Endothelial cell of umbilical vein (primary cell): ENCODE results near the gene HOXC5. TPM values are rescaled to one million over a fixed set of nuclear protein-coding genes. Genes with fewer than 3 reads are reported as not detected.

Experiments used
- BruUV-seq: library from RNA; stranded (reverse); fragments of 400-500 nt; replicated peaks from 2 replicates; lab custom pipeline; 2021; lab: Mats Ljungman, UMichigan
- CTCF ChIA-PET: fragments of 300-600, 350-600 bp; sonication (Branson Sonifier 250); formaldehyde crosslinking; loops from one replicate; lab custom pipeline; 2021; ENCODE audit warnings: antibody characterized with exemption, inconsistent platforms; lab: Charles Lee
- POLR2A ChIA-PET: fragments of 300-600, 350-600 bp; sonication (Branson Sonifier 250); formaldehyde crosslinking; loops from one replicate; lab custom pipeline; 2021; ENCODE audit warnings: antibody characterized with exemption, inconsistent platforms; lab: Charles Lee
- DNase-seq: peaks from one replicate; pipeline ENCODE4 v3.0.0-alpha.2; 2011; ENCODE audit warnings: low read depth, low spot score
- FAIRE-seq: peaks from 2 replicates; lab custom pipeline; 2011; peaks lifted over from hg19 to GRCh38; lab: Jason Lieb, UNC
- H2AFZ ChIP-seq: 2 replicates; pipeline ENCODE4 v1.6.0; 2012; ENCODE audit warnings: low read depth, low read length, control low read depth, inconsistent platforms
- H3K27ac ChIP-seq: 2 replicates; pipeline ENCODE4 v1.5.1; 2011; ENCODE audit warnings: low read depth, mild to moderate bottlenecking, control low read depth, low read length, moderate library complexity; ENCODE audit not compliant: insufficient read depth
- H3K27me3 ChIP-seq, 2 experiments: 2 replicates each; pipeline versions ENCODE4 v1.6.0 to v1.6.1; 2011; ENCODE audit warnings: low read length in 2 of 2, mixed read lengths in 1 of 2; ENCODE audit not compliant: control insufficient read depth in 2 of 2, insufficient read depth in 2 of 2
- H3K36me3 ChIP-seq, 2 experiments: 2 replicates in 1 of 2; 3 replicates in 1 of 2; pipeline ENCODE4 v1.5.1; 2011; ENCODE audit warnings: low read length in 2 of 2, mild to moderate bottlenecking in 1 of 2, moderate library complexity in 1 of 2; ENCODE audit not compliant: control insufficient read depth in 2 of 2, insufficient read depth in 2 of 2; ENCODE audit errors: extremely low read depth in 1 of 2
- H3K4me1 ChIP-seq: 3 replicates; pipeline ENCODE4 v1.5.1; 2011; ENCODE audit warnings: mild to moderate bottlenecking, low read length; ENCODE audit not compliant: control insufficient read depth, insufficient read depth; ENCODE audit errors: extremely low read depth
- H3K4me2 ChIP-seq: 2 replicates; pipeline ENCODE4 v1.6.1; 2011; ENCODE audit warnings: low read length, control low read depth, mixed read lengths; ENCODE audit not compliant: insufficient read depth
- H3K4me3 ChIP-seq, 3 experiments: fragments of 200-600 bp in 1 of 3; sonication (generic), shearing (Covaris generic) in 1 of 3; replicated peaks in 1 of 3; 2 replicates each; pipeline ENCODE4 v1.5.1; 2011 to 2016; ENCODE audit warnings: control low read depth in 3 of 3, low read length in 3 of 3, mild to moderate bottlenecking in 2 of 3, inconsistent platforms in 1 of 3, low read depth in 1 of 3, moderate library complexity in 1 of 3; ENCODE audit not compliant: insufficient read depth in 1 of 3
- H3K79me2 ChIP-seq: 2 replicates; pipeline ENCODE4 v1.6.0; 2012; ENCODE audit warnings: low read length, inconsistent platforms; ENCODE audit not compliant: control insufficient read depth, insufficient read depth
- H3K9ac ChIP-seq: replicated peaks from 2 replicates; pipeline ENCODE3; 2011; ENCODE audit warnings: low read length, control low read depth; ENCODE audit not compliant: insufficient read depth; ENCODE audit errors: extremely low read depth
- H3K9me1 ChIP-seq: replicated peaks from 3 replicates; pipeline ENCODE4 v1.6.0; 2011; ENCODE audit warnings: mild to moderate bottlenecking, low read length; ENCODE audit not compliant: control insufficient read depth, insufficient read depth; ENCODE audit errors: extremely low read depth
- H3K9me3 ChIP-seq: replicated peaks from 2 replicates; pipeline ENCODE4 v1.5.1; 2012; ENCODE audit warnings: low read length, inconsistent platforms; ENCODE audit not compliant: control insufficient read depth, insufficient read depth
- H4K20me1 ChIP-seq: replicated peaks from 2 replicates; pipeline ENCODE3; 2011; ENCODE audit warnings: mild to moderate bottlenecking, low read length; ENCODE audit not compliant: control insufficient read depth, insufficient read depth; ENCODE audit errors: extremely low read depth
- EZH2 ChIP-seq: IDR thresholded peaks from 2 replicates; pipeline ENCODE4 v1.6.1; 2012; ENCODE audit warnings: borderline replicate concordance, low read depth, mild to moderate bottlenecking, moderate library complexity, low read length, inconsistent platforms; ENCODE audit not compliant: severe bottlenecking
- FOS ChIP-seq: IDR thresholded peaks from 2 replicates; pipeline ENCODE4 v1.6.1; 2011; ENCODE audit warnings: mild to moderate bottlenecking, low read length, moderate library complexity, borderline replicate concordance; ENCODE audit not compliant: insufficient read depth
- GATA2 ChIP-seq: IDR thresholded peaks from 2 replicates; pipeline ENCODE4 v1.7.0; 2011; ENCODE audit warnings: low read depth, mild to moderate bottlenecking, moderate library complexity, mixed read lengths, low read length; ENCODE audit not compliant: insufficient read length, insufficient read depth
- JUN ChIP-seq: IDR thresholded peaks from 2 replicates; pipeline ENCODE4 v1.6.1; 2011; ENCODE audit warnings: borderline replicate concordance, low read depth; ENCODE audit not compliant: insufficient read length, insufficient read depth
- MYC ChIP-seq: IDR thresholded peaks from one replicate; pipeline ENCODE4 v1.6.1; 2011; ENCODE audit warnings: mild to moderate bottlenecking, low read depth, low read length
- POLR2A ChIP-seq: IDR thresholded peaks from 2 replicates; pipeline ENCODE4 v1.6.1; 2012; ENCODE audit warnings: low read depth, mild to moderate bottlenecking, control low read depth, low read length
- POLR2AphosphoS5 ChIP-seq: IDR thresholded peaks from 2 replicates; pipeline ENCODE4 v1.6.1; 2012; ENCODE audit warnings: low read depth, mild to moderate bottlenecking, control low read depth, low read length, moderate library complexity; ENCODE audit not compliant: insufficient read depth
- dilution Hi-C: fragments of 300-500 bp; cut with MboI; formaldehyde crosslinking; loops from one replicate; pipeline ENCODE4 v1.15.0; 2019; ENCODE audit warnings: low sequenced_read_pairs; ENCODE audit not compliant: extremely low pct_ligation_motif_present
- intact Hi-C: fragments of 100-400 bp; cut with micrococcal nuclease; formaldehyde crosslinking; loops from one replicate; pipeline ENCODE4 v1.10.0; 2022
- polyA plus RNA-seq, 4 experiments: library from polyadenylated mRNA; depleted of rRNA in 3 of 4; stranded (reverse) in 3 of 4; unstranded in 1 of 4; fragments of >200 nt; gene quantifications; 2 replicates each; pipeline versions ENCODE4 v1.2.1 to v1.2.3, GENCODE V29; 2011 to 2012; ENCODE audit warnings: missing spikeins in 1 of 4
- total RNA-seq: library from RNA; stranded (reverse); gene quantifications from 2 replicates; pipeline ENCODE4 v1.2.3, GENCODE V29; 2021
- TF ChIP-seq, protein P1 (sequence below): IDR thresholded peaks from 2 replicates; pipeline ENCODE4 v1.6.1; 2011; ENCODE audit not compliant: insufficient read depth, insufficient read length
- TF ChIP-seq, protein P2 (sequence below), 2 donors: IDR thresholded peaks; 1 replicate in 1 of 2; 2 replicates in 1 of 2; pipeline ENCODE4 v1.5.1; 2011; ENCODE audit warnings: low read length in 2 of 2, mild to moderate bottlenecking in 2 of 2, moderate library complexity in 2 of 2, control low read depth in 1 of 2, inconsistent platforms in 1 of 2, low read depth in 1 of 2; ENCODE audit not compliant: insufficient read depth in 1 of 2; ENCODE audit errors: extremely low read depth in 1 of 2

The HOXC5 gene
- total and polyA plus RNA-seq, 2 donors (not counting 3 experiments of a cell fraction or from before 2014, with no cell fraction given): not detected

DNA sequence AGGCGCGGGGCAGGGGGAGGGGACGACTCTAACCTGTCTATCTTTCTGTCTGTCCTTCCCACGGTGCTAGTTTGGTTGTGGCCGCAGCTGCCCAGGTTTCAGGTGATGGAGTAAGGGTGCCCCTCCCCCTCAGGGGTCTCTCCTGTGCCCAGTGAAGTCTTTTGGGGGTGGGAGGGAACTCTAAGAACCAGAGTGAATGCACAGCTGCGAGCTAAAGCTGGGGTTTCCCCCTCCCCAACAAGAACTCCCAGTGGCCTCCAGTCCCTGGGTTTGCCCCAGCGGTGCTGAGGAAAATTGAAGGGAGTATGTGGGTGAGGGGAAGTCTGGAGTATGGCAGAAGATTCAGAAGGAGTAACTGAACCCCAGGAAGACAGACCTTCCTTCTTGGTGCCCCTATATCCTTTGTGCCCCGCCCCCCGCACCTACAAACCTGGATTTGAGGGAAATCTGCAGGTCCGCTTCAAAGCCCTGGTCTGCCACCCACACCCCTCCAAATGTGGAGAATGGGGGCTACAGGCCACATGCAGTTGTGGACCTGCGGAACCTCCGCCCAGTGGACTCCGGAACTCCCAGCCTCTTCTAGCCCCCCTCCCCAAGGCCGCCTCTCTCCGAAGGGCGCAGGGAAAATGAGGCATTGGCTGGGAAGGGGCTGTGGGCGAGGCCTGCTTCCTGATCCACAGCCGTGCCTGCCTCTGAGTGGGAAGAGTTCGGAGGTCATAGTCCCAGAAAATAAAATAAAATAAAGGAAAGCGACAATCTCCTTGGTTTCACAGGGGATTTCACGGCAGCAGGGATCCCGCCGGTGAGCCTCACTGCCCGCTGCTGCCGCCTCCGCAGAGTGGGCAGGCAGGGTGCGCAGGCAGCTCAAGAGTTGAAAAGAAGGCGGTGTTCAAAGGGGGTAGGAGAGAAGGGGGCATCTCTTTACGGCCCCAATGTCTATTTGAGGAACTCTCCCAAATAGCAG lies 36.3 kb upstream of the HOXC5 start:
- H3K36me3 ChIP-seq: no peaks in the 10 kb centered on the region
- dilution Hi-C loops (no loop called here), intact Hi-C loops (no loop called here)
- H3K4me1 ChIP-seq: no peaks in the 10 kb centered on the region
- H3K4me2 ChIP-seq: peak overlapping the region; percentile 16
- H3K27me3 ChIP-seq: peaks cover 85 to 99% of the 10 kb centered on the region in 2 experiments
- ChIA-PET CTCF (interaction anchor here (0.6 to 3.7 kb wide), 4 partner anchors 9 to 211 kb away, joined by 3 to 17 read pairs (median 8); no protein-coding TSS in a partner anchor), POLR2A (interaction anchor here (0.6 kb wide), 1 partner anchor 597 kb away, joined by 3 read pairs; no protein-coding TSS in a partner anchor)
- H3K79me2 ChIP-seq: no peaks in the 10 kb centered on the region
- no peaks in the 10 kb centered on the region for H3K9me1 ChIP-seq
- TF ChIP-seq EZH2: no peak
- no peak for TF ChIP-seq JUN
- TF ChIP-seq FOS: no peak
- TF ChIP-seq GATA2: no peak
- TF ChIP-seq POLR2A: no peak
- TF ChIP-seq, protein P1, sequence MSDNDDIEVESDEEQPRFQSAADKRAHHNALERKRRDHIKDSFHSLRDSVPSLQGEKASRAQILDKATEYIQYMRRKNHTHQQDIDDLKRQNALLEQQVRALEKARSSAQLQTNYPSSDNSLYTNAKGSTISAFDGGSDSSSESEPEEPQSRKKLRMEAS: no peak
- TF ChIP-seq MYC: no peak
- no peak for TF ChIP-seq POLR2AphosphoS5
- TF ChIP-seq, protein P2, sequence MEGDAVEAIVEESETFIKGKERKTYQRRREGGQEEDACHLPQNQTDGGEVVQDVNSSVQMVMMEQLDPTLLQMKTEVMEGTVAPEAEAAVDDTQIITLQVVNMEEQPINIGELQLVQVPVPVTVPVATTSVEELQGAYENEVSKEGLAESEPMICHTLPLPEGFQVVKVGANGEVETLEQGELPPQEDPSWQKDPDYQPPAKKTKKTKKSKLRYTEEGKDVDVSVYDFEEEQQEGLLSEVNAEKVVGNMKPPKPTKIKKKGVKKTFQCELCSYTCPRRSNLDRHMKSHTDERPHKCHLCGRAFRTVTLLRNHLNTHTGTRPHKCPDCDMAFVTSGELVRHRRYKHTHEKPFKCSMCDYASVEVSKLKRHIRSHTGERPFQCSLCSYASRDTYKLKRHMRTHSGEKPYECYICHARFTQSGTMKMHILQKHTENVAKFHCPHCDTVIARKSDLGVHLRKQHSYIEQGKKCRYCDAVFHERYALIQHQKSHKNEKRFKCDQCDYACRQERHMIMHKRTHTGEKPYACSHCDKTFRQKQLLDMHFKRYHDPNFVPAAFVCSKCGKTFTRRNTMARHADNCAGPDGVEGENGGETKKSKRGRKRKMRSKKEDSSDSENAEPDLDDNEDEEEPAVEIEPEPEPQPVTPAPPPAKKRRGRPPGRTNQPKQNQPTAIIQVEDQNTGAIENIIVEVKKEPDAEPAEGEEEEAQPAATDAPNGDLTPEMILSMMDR (IDR thresholded peaks at IDR 0.05; ENCODE audit: extremely low read depth in 1 of 2, insufficient read depth in 1 of 2, low read depth in 1 of 2, low read length in 2 of 2): no peak
- no TSS peak for BruUV-seq
- no peak overlapping the region for H3K4me3 ChIP-seq
- H4K20me1 ChIP-seq: no peaks in the 10 kb centered on the region
- DNase-seq: no peak
- no peaks in the 10 kb centered on the region for H3K9me3 ChIP-seq
- no peak overlapping the region for H3K9ac ChIP-seq
- H2AFZ ChIP-seq: no peak overlapping the region
- FAIRE-seq: no peak
- H3K27ac ChIP-seq: no peak overlapping the region
